LNCAP (cell line): ENCODE measurements around the gene DEFB128.

ENCODE experiments used
- CTCF ChIP-seq: fragments of 450-650 bp; IDR thresholded peaks from 2 replicates; pipeline ENCODE4 v1.5.1; 2017; ENCODE audit warnings: mild to moderate bottlenecking

The DEFB128 gene

GRCh38 chr20:189611-190010 is at the start of gene DEFB128:
TSS of gene DEFB128 (minus strand) at chr20:189711. CDS start at chr20:189623, 88 bp downstream.
- TF ChIP-seq CTCF, result no peak

GRCh38 chr20:237929-238328 is 48.4 kb upstream of the DEFB128 start:
- no peak for TF ChIP-seq CTCF

- TF ChIP-seq CTCF, result no peak
Measured at GRCh38 chr20:237489-237888, 48.0 kb upstream of the DEFB128 start.

- TF ChIP-seq CTCF, result peak; percentile 72
Measured at GRCh38 chr20:235891-236290, 46.4 kb upstream of the DEFB128 start.

- TF ChIP-seq CTCF, result no peak
Measured at GRCh38 chr20:227439-228105, 38.1 kb upstream of the DEFB128 start.

GRCh38 chr20:226958-227357 is 37.4 kb upstream of the DEFB128 start, which contains the start of gene DEFB129:
TSS of gene DEFB129 (plus strand) at chr20:227258. CDS start at chr20:227289, 31 bp downstream.
- no peak for TF ChIP-seq CTCF

- no peak for TF ChIP-seq CTCF
Measured at GRCh38 chr20:221258-221830, 31.8 kb upstream of the DEFB128 start.
